Gastroesophageal sphincter (tissue), 3 donors: Measurements from ENCODE around the gene LIF.

Experiments
- EP300 ChIP-seq: sonication (generic); formaldehyde crosslinking; IDR thresholded peaks from one replicate; pipeline ENCODE4 v1.6.1; 2017; ENCODE audit warnings: antibody characterized with exemption, mild to moderate bottlenecking
- POLR2A ChIP-seq, 2 donors: fragments of 450-650 bp; IDR thresholded peaks; one replicate each; pipeline ENCODE4 v1.6.1; 2017; ENCODE audit warnings: antibody characterized with exemption in 2 of 2, mild to moderate bottlenecking in 2 of 2, moderate library complexity in 1 of 2
- POLR2AphosphoS5 ChIP-seq: sonication (generic); formaldehyde crosslinking; IDR thresholded peaks from one replicate; pipeline ENCODE4 v1.6.1; 2017; ENCODE audit warnings: antibody characterized with exemption
- TF ChIP-seq, protein P1 (sequence below), 4 experiments: fragments of 200-600 bp in 2 of 4; fragments of 450-650 bp in 2 of 4; sonication (generic) in 1 of 4; IDR thresholded peaks; one replicate each; pipeline ENCODE4 v1.5.1; 2017 to 2019; ENCODE audit warnings: antibody characterized with exemption in 4 of 4, mild to moderate bottlenecking in 2 of 4, moderate library complexity in 2 of 4

- no peak for TF ChIP-seq EP300
- TF ChIP-seq, protein P1, sequence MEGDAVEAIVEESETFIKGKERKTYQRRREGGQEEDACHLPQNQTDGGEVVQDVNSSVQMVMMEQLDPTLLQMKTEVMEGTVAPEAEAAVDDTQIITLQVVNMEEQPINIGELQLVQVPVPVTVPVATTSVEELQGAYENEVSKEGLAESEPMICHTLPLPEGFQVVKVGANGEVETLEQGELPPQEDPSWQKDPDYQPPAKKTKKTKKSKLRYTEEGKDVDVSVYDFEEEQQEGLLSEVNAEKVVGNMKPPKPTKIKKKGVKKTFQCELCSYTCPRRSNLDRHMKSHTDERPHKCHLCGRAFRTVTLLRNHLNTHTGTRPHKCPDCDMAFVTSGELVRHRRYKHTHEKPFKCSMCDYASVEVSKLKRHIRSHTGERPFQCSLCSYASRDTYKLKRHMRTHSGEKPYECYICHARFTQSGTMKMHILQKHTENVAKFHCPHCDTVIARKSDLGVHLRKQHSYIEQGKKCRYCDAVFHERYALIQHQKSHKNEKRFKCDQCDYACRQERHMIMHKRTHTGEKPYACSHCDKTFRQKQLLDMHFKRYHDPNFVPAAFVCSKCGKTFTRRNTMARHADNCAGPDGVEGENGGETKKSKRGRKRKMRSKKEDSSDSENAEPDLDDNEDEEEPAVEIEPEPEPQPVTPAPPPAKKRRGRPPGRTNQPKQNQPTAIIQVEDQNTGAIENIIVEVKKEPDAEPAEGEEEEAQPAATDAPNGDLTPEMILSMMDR (IDR thresholded peaks at IDR 0.05) = no peak
- TF ChIP-seq POLR2A (IDR thresholded peaks at IDR 0.05) = no peak
- TF ChIP-seq POLR2AphosphoS5 = no peak
Measured at GRCh38 chr22:30240541-30241417, 5.8 kb downstream of the LIF start.
